ENCODE results near the gene ILDR2.
"Not testable (repeated sequence)": the region's sequence is repeated elsewhere in the genome, so short reads cannot be mapped to it uniquely, and the experiment has no call there.

Gene ILDR2

GRCh38 chr1:166888373-166889111 is 86.8 kb downstream of the ILDR2 start:
- DNase-seq (ENCODE audit: low spot score), result no peak

- no peak for DNase-seq (ENCODE audit: low spot score)
Observed at GRCh38 chr1:166884971-166885370, 90.4 kb downstream of the ILDR2 start.

- DNase-seq (ENCODE audit: low spot score), result no peak
Observed at GRCh38 chr1:166884040-166884642, 91.2 kb downstream of the ILDR2 start.

DNA sequence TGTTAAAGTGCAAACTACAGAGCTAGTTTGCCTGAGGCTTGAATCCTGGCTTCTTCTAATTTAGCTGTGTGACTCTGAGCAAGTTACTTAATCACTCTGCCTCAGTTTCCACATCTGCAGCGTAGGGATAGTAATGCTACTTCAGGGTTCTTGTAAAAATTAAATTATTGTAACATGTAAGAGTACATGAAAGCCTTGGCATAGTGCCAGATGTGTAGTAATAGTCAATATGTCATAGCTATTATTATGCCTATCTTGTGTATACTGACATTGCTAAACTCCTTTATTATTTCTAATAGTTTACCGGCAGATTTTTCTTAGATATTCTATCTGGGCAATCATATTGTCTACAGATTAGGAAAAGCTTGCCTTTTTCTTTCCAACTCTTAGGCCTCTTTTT is 92.4 kb downstream of the ILDR2 start:
- no peak for DNase-seq (ENCODE audit: low spot score)

DNA sequence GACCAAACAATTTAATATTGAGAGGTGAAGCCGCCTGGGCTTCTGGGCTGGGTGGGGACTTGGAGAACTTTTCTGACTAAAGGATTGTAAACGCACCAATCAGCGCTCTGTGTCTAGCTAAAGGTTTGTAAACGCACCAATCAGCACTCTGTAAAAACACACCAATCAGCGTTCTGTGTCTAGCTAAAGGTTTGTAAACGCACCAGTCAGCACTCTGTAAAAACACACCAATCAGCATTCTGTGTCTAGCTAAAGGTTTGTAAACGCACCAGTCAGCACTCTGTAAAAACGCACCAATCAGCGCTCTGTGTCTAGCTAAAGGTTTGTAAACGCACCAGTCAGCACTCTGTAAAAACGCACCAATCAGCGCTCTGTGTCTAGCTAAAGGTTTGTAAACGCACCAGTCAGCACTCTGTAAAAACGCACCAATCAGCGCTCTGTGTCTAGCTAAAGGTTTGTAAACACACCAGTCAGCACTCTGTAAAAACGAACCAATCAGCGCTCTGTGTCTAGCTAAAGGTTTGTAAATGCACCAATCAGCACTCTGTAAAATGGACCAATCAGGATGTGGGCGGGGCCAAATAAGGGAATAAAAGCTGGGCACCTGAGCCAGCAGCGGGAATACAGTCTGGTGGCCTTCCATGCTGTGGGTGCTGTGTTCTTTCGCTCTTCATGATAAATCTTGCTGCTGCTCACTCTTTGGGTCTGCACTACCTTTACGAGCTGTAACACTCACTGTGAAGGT is 97.0 kb downstream of the ILDR2 start:
- DNase-seq (ENCODE audit: low spot score), result not testable (repeated sequence)

GRCh38 chr1:166876540-166876838 is 98.9 kb downstream of the ILDR2 start:
- DNase-seq (ENCODE audit: low spot score), result no peak

DNA sequence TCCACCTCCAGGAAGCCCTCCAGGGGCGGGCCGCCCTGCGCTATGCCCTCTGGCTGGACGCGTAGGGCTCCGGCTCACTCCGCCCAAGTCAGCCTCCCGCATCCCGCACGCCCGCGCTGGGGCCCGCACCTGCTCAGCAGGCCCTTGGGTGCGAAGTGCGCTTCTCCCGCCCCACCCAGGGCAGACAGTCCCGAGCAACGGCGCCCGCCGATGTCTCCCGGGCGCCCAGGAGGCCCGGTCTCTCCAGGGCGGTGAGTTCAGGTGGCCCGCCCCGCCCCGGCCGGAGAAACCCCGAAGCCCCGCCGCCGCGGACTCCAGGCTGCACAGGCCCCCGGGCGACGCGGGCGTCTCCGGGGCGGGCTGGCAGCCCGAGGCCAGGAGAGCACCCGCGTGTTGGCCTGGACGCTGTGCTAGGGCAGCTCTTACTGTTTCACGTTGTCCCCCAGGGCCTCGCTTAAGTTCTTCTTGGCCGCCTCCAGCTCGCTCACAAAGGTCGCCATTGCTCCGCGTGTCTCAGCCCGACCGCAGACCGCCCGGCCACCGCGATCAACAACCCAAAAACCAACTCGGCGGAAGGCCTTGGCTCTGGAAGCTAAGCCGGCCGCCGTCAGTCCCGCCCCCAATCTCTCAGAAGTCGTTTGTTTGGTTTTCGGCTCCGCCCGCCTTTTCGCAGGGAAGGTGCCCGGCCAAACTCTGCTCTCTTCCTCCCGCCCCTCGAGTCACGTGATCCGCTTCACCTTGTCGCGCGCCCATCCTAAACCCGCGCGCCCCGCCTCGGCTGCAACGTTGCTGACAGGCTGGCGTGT is 99.4 kb downstream of the ILDR2 start, which contains the start of gene TADA1:
TADA1 (minus strand) TSS at position 531 of the 806 bp plus-strand sequence; CDS start at position 500, 31 bp downstream.
- DNase-seq (ENCODE audit: low spot score), result peak; percentile 92

DNA sequence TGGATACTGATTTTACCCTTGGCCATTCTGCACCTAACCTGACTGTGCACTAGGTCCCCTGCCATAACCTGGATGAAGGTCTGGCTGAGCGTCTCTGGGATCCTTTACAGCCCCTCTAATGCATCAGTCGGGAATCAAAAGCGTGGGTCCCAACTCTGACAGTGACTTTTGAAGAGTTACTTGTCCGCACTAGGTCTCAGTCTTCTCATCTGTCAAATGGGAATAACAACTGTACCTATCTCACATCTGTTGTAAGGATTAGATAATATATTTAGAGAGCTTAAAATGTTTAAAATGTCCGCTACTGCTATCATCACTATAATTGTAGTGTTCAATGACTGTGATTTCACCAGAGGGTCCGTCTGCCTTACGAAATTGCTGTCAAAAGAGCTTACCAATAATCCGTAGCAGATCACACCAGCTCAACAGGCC is 100.0 kb downstream of the ILDR2 start:
- DNase-seq (ENCODE audit: low spot score), result no peak

DNA sequence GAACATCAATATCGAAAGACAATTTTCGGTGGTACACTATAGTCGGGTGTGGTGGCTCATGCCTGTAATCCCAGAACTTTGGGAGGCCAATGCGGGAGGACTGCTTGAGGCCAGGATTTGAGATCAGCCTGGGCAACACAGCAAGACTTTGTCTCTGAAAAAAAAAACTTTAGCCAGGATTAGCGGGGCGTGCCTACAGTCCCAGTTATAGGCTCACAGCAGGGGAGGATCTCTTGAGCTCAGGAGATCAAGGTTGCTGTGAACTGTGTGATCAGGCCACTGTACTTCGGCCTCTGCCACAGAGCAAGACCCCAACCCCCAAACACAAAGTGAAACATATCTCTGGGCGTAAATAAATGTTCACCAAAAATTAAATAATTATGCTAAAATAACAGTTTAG is 100.9 kb downstream of the ILDR2 start:
- no peak for DNase-seq (ENCODE audit: low spot score)

DNA sequence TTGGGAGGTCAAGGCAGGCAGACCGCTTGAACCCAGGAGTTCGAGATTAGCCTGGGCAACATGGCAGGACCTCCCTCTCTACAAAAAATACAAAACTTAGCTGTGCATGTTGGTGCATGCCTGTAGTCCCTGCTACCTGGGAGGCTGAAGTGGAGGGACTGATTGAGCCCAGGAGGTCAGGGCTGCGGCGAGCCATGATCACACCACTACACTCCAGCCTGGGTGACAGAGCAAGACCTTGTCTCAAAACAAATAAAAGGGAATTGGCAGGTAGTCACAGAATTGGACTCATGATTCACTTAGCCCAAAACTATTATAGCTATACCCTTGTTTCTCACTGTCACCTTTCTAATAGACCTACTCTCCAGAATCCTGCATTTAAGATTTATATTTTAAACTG is 104.8 kb downstream of the ILDR2 start:
- no peak for DNase-seq (ENCODE audit: low spot score)

DNA sequence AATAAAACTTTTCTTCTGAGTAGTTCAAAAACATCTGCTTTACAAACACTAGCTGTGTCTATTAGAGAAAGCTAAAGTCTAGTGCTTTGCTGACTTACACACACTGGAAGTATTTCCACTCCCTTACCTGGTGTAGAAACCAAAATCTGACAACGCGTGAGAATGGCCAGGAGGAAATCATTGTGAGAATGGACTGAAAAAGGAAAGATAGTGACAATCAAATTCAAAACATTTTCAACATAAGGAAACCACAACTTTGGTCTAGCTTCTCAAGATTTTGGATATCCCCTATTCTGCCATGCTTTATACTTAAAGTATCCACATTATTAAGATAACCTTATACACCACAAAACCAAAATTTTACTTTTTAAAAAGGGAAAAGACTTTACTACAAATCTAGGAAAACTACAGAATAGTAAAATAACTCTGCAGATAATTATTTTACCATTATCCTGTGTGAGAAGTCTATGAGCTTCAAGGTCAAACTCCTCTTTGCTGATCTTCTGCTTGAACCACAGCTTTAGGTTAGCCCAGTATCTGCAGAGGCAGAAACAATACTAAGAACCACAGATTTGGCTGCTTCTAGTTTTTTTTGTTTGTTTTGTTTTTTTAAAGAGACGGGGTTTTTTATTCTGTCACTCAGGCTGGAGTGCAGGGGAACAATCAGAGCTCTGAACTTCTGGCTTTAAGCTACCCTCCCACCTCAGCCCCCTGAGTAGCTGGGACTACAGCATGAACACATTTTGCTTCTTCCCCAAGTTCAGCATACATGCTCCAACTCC is 105.8 kb downstream of the ILDR2 start:
- no peak for DNase-seq (ENCODE audit: low spot score)

GRCh38 chr1:166868639-166869038 is 106.7 kb downstream of the ILDR2 start:
- DNase-seq (ENCODE audit: low spot score), result no peak

GRCh38 chr1:166865926-166866325 is 109.4 kb downstream of the ILDR2 start:
- no peak for DNase-seq (ENCODE audit: low spot score)

DNA sequence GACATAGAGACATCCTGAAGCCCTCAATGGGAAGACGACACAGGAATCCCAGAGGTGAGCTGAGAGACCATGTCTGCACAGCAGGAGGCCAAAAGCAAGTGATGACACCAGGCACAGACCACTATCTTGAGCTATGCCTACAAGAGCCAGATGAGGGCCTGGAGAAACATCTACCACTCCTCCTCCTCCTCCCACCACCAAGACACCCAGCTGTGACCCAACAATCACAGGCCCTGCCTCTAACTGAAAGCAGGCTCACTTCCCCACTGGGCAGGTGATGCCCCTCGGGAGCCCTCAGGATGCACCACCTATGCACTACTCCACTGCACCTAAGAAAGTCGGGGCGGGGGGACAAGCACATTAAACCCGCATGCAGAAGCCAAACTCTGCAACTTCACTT is 115.7 kb downstream of the ILDR2 start:
- DNase-seq (ENCODE audit: low spot score), result no peak

GRCh38 chr1:166858726-166859419 is 116.5 kb downstream of the ILDR2 start:
- no peak for DNase-seq (ENCODE audit: low spot score)
